Activated T-helper 2 cell treated with anti-CD3 and anti-CD28 coated beads, Interferon-gamma antibody, Interleukin-2, Interleukin-4, amounts not matched to agents 10 μg/mL and 5 μg/mL and 100 μg/mL, durations not matched to agents 14 hours and 24 hours and 36 hours (primary cell): ENCODE data around the gene ACP3. TPM values are rescaled to one million over a fixed set of nuclear protein-coding genes. Genes with fewer than 3 reads are reported as not detected.
"Not testable (repeated sequence)": the region's sequence is repeated elsewhere in the genome, so short reads cannot be mapped to it uniquely, and the experiment has no call there.

Experiments
- DNase-seq: peaks from one replicate; pipeline ENCODE4 v3.0.0; 2021; ENCODE audit warnings: low spot score
- H3K27ac Mint-ChIP-seq: one replicate; pipeline ENCODE4 v1.8.0; 2021; ENCODE audit warnings: mixed read lengths
- H3K27me3 Mint-ChIP-seq: one replicate; pipeline ENCODE4 v1.8.0; 2021; ENCODE audit warnings: low read depth, mixed read lengths
- H3K36me3 Mint-ChIP-seq: one replicate; pipeline ENCODE4 v1.8.0; 2021; ENCODE audit warnings: low read depth, mixed read lengths
- H3K4me1 Mint-ChIP-seq: one replicate; pipeline ENCODE4 v1.8.0; 2021; ENCODE audit warnings: low read depth, mixed read lengths
- H3K4me3 Mint-ChIP-seq: one replicate; pipeline ENCODE4 v1.8.0; 2021; ENCODE audit warnings: low read depth, mild to moderate bottlenecking, moderate library complexity, mixed read lengths
- H3K9me3 Mint-ChIP-seq: one replicate; pipeline ENCODE4 v1.8.0; 2021; ENCODE audit warnings: mixed read lengths
- intact Hi-C: fragments of 100-400 bp; cut with micrococcal nuclease; formaldehyde crosslinking; loops from one replicate; pipeline ENCODE4 v1.15.1; 2023
- total RNA-seq: library from RNA; stranded (reverse); gene quantifications from 2 replicates; pipeline ENCODE4 v1.2.3, GENCODE V29; 2022

Gene ACP3
- total RNA-seq, 1 donor from 2014 or later: not detected

- Mint-ChIP-seq H3K9me3 (no peaks in the 10 kb centered on the region), H3K4me1 (peaks cover 10% of the 10 kb centered on the region), H3K27me3 (peaks cover 7% of the 10 kb centered on the region), H3K36me3 (no peaks in the 10 kb centered on the region), H3K4me3 (no peak overlapping the region), H3K27ac (no peak overlapping the region)
- intact Hi-C loops: loop anchor here (10.0 kb wide), 1 partner anchor 183 kb away; no protein-coding TSS in a partner anchor
- DNase-seq: no peak
Observed at GRCh38 chr3:132351222-132351806, 34.1 kb downstream of the ACP3 start.

GRCh38 chr3:132352556-132353143, 35.4 kb downstream of the ACP3 start:
- peaks cover 7% of the 10 kb centered on the region for H3K27me3 Mint-ChIP-seq
- DNase-seq: peak; percentile 48
- no peak overlapping the region for H3K27ac Mint-ChIP-seq
- no peak overlapping the region for H3K4me3 Mint-ChIP-seq
- intact Hi-C loops: loop anchor here (1.0 to 10.0 kb wide), 5 partner anchors 16 to 308 kb away; partner anchors contain the start of gene UBA5
- peaks cover 10% of the 10 kb centered on the region for H3K4me1 Mint-ChIP-seq
- no peaks in the 10 kb centered on the region for H3K36me3 Mint-ChIP-seq
- no peaks in the 10 kb centered on the region for H3K9me3 Mint-ChIP-seq

- H3K27me3 Mint-ChIP-seq: peaks cover 13% of the 10 kb centered on the region
Observed at GRCh38 chr3:132354916-132355702, 37.9 kb downstream of the ACP3 start.

GRCh38 chr3:132356568-132356967, 39.4 kb downstream of the ACP3 start:
- intact Hi-C loops: loop anchor here (10.0 kb wide), 1 partner anchor 178 kb away; no protein-coding TSS in a partner anchor
- Mint-ChIP-seq H3K36me3 (no peaks in the 10 kb centered on the region), H3K9me3 (no peaks in the 10 kb centered on the region), H3K27ac (no peak overlapping the region), H3K4me3 (no peak overlapping the region), H3K4me1 (peaks cover 4% of the 10 kb centered on the region), H3K27me3 (peaks cover 17% of the 10 kb centered on the region)
- DNase-seq: no peak

More at GRCh38 chr3:132354916-132355702, 37.9 kb downstream of the ACP3 start:
- H3K4me3 Mint-ChIP-seq: no peak overlapping the region
- peaks cover 10% of the 10 kb centered on the region for H3K4me1 Mint-ChIP-seq
- intact Hi-C loops: loop anchor here (10.0 kb wide), 1 partner anchor 180 kb away; no protein-coding TSS in a partner anchor
- H3K36me3 Mint-ChIP-seq: no peaks in the 10 kb centered on the region
- H3K27ac Mint-ChIP-seq: no peak overlapping the region
- no peaks in the 10 kb centered on the region for H3K9me3 Mint-ChIP-seq
- no peak for DNase-seq

- Mint-ChIP-seq H3K36me3 (no peaks in the 10 kb centered on the region), H3K27ac (no peak overlapping the region), H3K4me3 (no peak overlapping the region), H3K4me1 (no peaks in the 10 kb centered on the region), H3K9me3 (no peaks in the 10 kb centered on the region), H3K27me3 (peaks cover 30% of the 10 kb centered on the region)
- no peak for DNase-seq
- intact Hi-C loops: no loop called here
Observed at GRCh38 chr3:132360717-132361116, 43.5 kb downstream of the ACP3 start.

- intact Hi-C loops: no loop called here
- H3K9me3 Mint-ChIP-seq: no peaks in the 10 kb centered on the region
- peaks cover 34% of the 10 kb centered on the region for H3K27me3 Mint-ChIP-seq
- no peak overlapping the region for H3K27ac Mint-ChIP-seq
- no peak for DNase-seq
- H3K36me3 Mint-ChIP-seq: no peaks in the 10 kb centered on the region
- H3K4me1 Mint-ChIP-seq: no peaks in the 10 kb centered on the region
- H3K4me3 Mint-ChIP-seq: no peak overlapping the region
Observed at GRCh38 chr3:132362329-132362728, 45.1 kb downstream of the ACP3 start.

- intact Hi-C loops: loop anchor here (2.0 kb wide), 1 partner anchor 16 kb away; no protein-coding TSS in a partner anchor
- no peak for DNase-seq
- Mint-ChIP-seq H3K4me3 (no peak overlapping the region), H3K27me3 (peaks cover 14% of the 10 kb centered on the region), H3K36me3 (no peaks in the 10 kb centered on the region), H3K4me1 (no peaks in the 10 kb centered on the region), H3K27ac (no peak overlapping the region), H3K9me3 (no peaks in the 10 kb centered on the region)
Observed at GRCh38 chr3:132368515-132368914, 51.3 kb downstream of the ACP3 start.

GRCh38 chr3:132368962-132369361, 51.8 kb downstream of the ACP3 start:
- intact Hi-C loops: loop anchor here (2.0 kb wide), 1 partner anchor 16 kb away; no protein-coding TSS in a partner anchor
- no peaks in the 10 kb centered on the region for H3K9me3 Mint-ChIP-seq
- no peaks in the 10 kb centered on the region for H3K36me3 Mint-ChIP-seq
- H3K4me3 Mint-ChIP-seq: no peak overlapping the region
- no peak overlapping the region for H3K27ac Mint-ChIP-seq
- DNase-seq: no peak
- H3K27me3 Mint-ChIP-seq: peaks cover 14% of the 10 kb centered on the region
- no peaks in the 10 kb centered on the region for H3K4me1 Mint-ChIP-seq

- H3K27me3 Mint-ChIP-seq, H3K4me1 Mint-ChIP-seq, intact Hi-C loops, H3K36me3 Mint-ChIP-seq, H3K9me3 Mint-ChIP-seq, H3K27ac Mint-ChIP-seq, DNase-seq: not testable (repeated sequence)
- peak overlapping the region; percentile 55 for H3K4me3 Mint-ChIP-seq
Observed at GRCh38 chr3:132376945-132377354, 59.7 kb downstream of the ACP3 start.

GRCh38 chr3:132378048-132378762, 61.0 kb downstream of the ACP3 start:
- no peaks in the 10 kb centered on the region for H3K9me3 Mint-ChIP-seq
- no peak overlapping the region for H3K27ac Mint-ChIP-seq
- H3K4me1 Mint-ChIP-seq: peaks cover 2% of the 10 kb centered on the region
- peaks cover 3% of the 10 kb centered on the region for H3K27me3 Mint-ChIP-seq
- DNase-seq: no peak
- H3K36me3 Mint-ChIP-seq: no peaks in the 10 kb centered on the region
- H3K4me3 Mint-ChIP-seq: no peak overlapping the region
- intact Hi-C loops: no loop called here

- Mint-ChIP-seq H3K27ac (no peak overlapping the region), H3K9me3 (no peaks in the 10 kb centered on the region), H3K36me3 (no peaks in the 10 kb centered on the region), H3K4me3 (no peak overlapping the region), H3K27me3 (peaks cover 3% of the 10 kb centered on the region), H3K4me1 (peaks cover 2% of the 10 kb centered on the region)
- intact Hi-C loops: no loop called here
- no peak for DNase-seq
Observed at GRCh38 chr3:132378846-132379245, 61.6 kb downstream of the ACP3 start.

GRCh38 chr3:132380920-132381319, 63.7 kb downstream of the ACP3 start:
- Mint-ChIP-seq H3K9me3 (no peaks in the 10 kb centered on the region), H3K4me3 (no peak overlapping the region), H3K4me1 (peaks cover 2% of the 10 kb centered on the region), H3K36me3 (no peaks in the 10 kb centered on the region), H3K27me3 (peaks cover 3% of the 10 kb centered on the region), H3K27ac (no peak overlapping the region)
- no peak for DNase-seq
- intact Hi-C loops: no loop called here
